ENCODE data around the gene ATOSA.
A peak's percentile ranks its signal among the peaks of the same experiment; 100 is the strongest.

Gene ATOSA

DNA sequence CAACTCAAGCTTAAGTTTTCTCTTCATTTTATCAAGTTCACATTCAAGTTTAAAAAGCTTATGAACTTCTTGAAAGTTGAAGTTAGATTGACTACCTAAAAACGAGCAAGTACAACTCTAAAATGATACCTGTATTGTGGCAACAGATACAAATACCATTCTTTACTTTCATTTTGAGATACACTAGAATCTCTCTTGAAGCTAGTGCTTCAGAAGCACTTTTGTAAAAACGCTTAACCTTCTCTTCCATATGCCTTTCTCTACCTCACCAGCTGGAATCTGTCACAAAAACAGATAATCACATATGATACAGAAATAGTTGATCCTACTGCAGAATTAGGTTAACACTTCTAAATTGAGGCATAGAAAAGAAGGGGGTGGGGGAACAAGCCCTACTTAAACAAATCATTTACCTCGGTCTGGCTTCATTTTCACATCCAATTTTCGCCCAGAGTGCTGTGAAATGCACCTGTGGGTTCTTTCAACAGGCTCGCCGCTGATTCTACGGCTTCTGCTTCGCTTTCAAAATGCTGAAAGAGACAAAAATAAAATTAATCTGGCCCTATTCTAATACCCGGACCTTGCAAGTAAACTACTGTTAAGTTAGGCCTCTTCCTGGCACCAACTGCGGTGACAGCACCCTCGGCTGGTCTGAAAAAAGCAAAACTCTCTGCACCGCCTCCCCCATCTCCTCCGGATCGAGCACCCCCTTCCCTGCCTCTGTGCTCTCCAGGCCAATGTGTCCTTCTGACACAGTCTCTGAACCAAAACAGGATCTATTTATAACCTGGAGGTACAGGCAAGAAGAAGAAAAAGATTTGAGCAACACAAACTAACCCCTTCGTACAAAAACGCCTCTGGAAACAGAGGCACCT lies 1.4 kb downstream of the ATOSA start:
- TF ChIP-seq, protein P1, sequence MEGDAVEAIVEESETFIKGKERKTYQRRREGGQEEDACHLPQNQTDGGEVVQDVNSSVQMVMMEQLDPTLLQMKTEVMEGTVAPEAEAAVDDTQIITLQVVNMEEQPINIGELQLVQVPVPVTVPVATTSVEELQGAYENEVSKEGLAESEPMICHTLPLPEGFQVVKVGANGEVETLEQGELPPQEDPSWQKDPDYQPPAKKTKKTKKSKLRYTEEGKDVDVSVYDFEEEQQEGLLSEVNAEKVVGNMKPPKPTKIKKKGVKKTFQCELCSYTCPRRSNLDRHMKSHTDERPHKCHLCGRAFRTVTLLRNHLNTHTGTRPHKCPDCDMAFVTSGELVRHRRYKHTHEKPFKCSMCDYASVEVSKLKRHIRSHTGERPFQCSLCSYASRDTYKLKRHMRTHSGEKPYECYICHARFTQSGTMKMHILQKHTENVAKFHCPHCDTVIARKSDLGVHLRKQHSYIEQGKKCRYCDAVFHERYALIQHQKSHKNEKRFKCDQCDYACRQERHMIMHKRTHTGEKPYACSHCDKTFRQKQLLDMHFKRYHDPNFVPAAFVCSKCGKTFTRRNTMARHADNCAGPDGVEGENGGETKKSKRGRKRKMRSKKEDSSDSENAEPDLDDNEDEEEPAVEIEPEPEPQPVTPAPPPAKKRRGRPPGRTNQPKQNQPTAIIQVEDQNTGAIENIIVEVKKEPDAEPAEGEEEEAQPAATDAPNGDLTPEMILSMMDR (IDR thresholded peaks at IDR 0.05; ENCODE audit: insufficient read depth, low read depth, low read length, missing control alignments): peak; percentile 28
- DNase-seq (ENCODE audit: low read depth): peak; percentile 58
- H3K4me3 ChIP-seq (ENCODE audit: low read length): peak overlapping the region; percentile 75

DNA sequence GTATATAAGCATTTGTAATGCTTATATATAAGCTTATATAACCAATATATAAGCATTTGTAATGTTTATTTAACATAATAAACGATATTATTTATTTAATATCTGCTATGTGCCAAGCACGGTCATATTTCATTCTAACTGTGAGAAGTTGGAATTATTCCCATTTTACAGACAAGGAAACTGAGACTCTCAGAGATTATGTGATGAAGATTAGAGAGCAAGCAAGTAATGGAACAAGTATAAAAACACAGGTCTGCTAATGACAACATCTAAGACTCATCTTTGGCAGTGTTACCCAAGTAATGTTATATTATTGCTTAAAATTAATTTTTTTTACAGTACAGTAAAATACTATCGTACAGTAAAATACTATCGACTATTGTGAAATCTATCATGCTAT lies 4.4 kb downstream of the ATOSA start:
- no peak overlapping the region for H3K4me3 ChIP-seq (ENCODE audit: low read length)
- no peak for DNase-seq (ENCODE audit: low read depth)
- TF ChIP-seq, protein P1 (IDR thresholded peaks at IDR 0.05; ENCODE audit: insufficient read depth, low read depth, low read length, missing control alignments): no peak

DNA sequence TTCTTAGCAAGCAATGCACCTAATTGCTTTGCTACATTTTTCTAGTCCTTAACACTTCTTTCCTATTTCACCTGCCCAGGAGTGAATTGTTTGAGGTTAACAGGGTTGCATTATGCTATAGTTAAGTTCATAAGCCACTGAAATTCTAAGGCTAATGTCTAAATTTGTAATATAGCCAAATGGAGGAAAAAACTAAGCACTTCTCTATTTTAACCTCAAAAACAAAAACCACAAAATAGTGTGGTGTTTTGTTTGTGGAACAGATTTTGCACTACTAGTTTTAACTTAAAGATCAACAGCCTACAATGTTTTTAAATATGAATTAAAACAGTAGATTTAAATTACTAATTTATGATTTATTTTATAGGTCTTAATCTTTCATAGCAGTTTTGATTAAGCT lies 5.5 kb downstream of the ATOSA start:
- H3K4me3 ChIP-seq (ENCODE audit: low read length): no peak overlapping the region
- TF ChIP-seq, protein P1 (IDR thresholded peaks at IDR 0.05; ENCODE audit: insufficient read depth, low read depth, low read length, missing control alignments): no peak
- DNase-seq (ENCODE audit: low read depth): no peak

DNA sequence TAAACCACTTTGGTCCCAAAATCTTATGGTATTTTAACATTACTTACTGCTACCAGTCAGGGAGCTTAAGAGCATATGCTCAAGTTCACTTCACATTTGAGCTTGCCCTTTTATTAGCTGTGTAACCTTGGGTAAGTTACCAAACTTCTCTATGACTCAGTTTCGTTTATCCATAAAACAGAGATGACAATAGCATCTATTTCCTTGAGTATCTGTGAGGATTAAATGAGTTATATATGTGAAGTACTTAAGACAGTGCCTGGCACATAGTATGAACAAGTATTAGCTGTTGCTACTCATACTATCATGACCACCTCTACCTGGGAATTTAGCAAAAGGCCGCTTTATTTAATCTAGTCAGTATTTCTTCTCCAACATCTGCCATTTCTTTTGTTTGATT lies 5.9 kb downstream of the ATOSA start:
- peak; percentile 53 for DNase-seq (ENCODE audit: low read depth)
- no peak overlapping the region for H3K4me3 ChIP-seq (ENCODE audit: low read length)

DNA sequence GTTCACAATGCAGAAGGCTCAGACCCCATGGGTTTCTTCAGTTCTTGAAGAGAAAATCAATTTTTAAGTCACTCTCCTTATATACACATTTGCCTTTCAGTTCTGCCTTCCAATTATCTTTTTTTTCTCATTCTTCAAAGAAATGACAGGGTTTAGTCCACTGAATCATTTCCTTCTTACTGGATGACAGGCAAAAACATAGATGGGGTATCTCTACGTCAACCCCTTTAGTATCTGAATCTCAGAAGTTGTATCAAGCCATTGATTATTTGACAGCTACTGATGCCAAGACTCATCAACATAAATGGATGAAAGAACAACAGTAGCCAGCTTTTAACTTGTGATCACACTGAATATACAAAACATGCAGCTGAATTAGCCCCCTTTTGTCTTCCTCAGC lies 6.5 kb downstream of the ATOSA start:
- TF ChIP-seq, protein P1 (IDR thresholded peaks at IDR 0.05; ENCODE audit: insufficient read depth, low read depth, low read length, missing control alignments): no peak

More for the DNA sequence above, 5.9 kb downstream of the ATOSA start:
- TF ChIP-seq, protein P1 (IDR thresholded peaks at IDR 0.05; ENCODE audit: insufficient read depth, low read depth, low read length, missing control alignments): no peak

DNA sequence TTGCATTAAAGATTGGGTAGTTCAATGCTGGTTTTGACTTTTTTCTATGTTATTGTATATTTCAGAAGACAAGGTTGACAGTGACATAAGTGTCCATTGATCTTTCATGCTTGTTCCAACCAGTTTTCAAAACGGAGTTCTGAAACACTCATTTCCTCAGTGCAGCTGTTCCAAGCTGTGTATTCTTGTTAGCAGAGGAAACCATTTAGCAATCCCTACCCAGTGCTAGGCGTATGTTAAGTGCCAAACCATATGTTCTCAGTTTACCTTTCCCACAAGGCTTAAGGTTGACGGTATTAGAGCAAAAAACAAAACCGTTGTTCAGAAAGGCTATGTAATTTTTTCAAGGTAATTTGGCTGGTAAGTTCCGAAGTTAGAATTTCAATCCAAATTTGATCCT lies 9.1 kb downstream of the ATOSA start:
- TF ChIP-seq, protein P1 (IDR thresholded peaks at IDR 0.05; ENCODE audit: insufficient read depth, low read depth, low read length, missing control alignments): no peak
- no peak for DNase-seq (ENCODE audit: low read depth)
- H3K4me3 ChIP-seq (ENCODE audit: low read length): no peak overlapping the region

More for the DNA sequence above, 6.5 kb downstream of the ATOSA start:
- H3K4me3 ChIP-seq (ENCODE audit: low read length): no peak overlapping the region
- no peak for DNase-seq (ENCODE audit: low read depth)

DNA sequence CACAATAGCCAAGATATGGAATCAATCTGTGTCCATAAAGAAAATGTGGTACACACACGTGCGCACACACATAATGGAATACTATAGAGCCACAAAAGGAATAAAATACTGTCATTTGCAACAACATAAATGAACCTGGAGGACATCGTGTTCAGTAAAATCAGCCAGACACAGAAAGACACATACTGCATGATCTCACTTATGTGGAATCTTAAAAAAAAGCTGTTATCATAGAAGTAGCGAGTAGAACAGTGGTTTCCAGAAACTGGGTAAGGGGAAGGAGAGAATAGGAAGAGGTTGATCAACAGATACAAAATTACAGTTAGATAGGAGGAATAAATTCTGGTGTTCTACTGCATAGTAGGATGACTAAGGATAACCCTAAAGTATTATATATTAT lies 11.1 kb downstream of the ATOSA start:
- H3K4me3 ChIP-seq (ENCODE audit: low read length): no peak overlapping the region
- no peak for DNase-seq (ENCODE audit: low read depth)
- TF ChIP-seq, protein P1 (IDR thresholded peaks at IDR 0.05; ENCODE audit: insufficient read depth, low read depth, low read length, missing control alignments): no peak

All from epithelial cell of esophagus (primary cell).